Small intestine (tissue), 7 donors: ENCODE results near the gene GSE1. TPM values are rescaled to one million over a fixed set of nuclear protein-coding genes. Genes with fewer than 3 reads are reported as not detected.
A peak's percentile ranks its signal among the peaks of the same experiment; 100 is the strongest.
"Not testable (repeated sequence)": the region's sequence is repeated elsewhere in the genome, so short reads cannot be mapped to it uniquely, and the experiment has no call there.

ENCODE experiments used
- DNase-seq, 2 donors: peaks; one replicate each; pipeline versions ENCODE4 v3.0.0 to v3.0.0-alpha.2; 2013
- FAIRE-seq: peaks from 2 replicates; lab custom pipeline; 2012; peaks lifted over from hg19 to GRCh38; lab: Jason Lieb, UNC
- H3K27ac ChIP-seq, 3 donors: one replicate each; pipeline ENCODE4 v1.5.1; 2013; ENCODE audit warnings: low read length in 2 of 3, mild to moderate bottlenecking in 2 of 3, control low read depth in 1 of 3, inconsistent platforms in 1 of 3, low read depth in 1 of 3, moderate library complexity in 1 of 3
- H3K27me3 ChIP-seq, 3 donors: one replicate each; pipeline ENCODE4 v1.6.1; 2013; ENCODE audit warnings: low read length in 3 of 3, inconsistent platforms in 1 of 3; ENCODE audit not compliant: control insufficient read depth in 3 of 3, insufficient read depth in 3 of 3
- H3K36me3 ChIP-seq, 3 donors: one replicate each; pipeline ENCODE4 v1.6.1; 2013; ENCODE audit warnings: low read length in 3 of 3, inconsistent platforms in 1 of 3, low read depth in 1 of 3, mild to moderate bottlenecking in 1 of 3, moderate library complexity in 1 of 3; ENCODE audit not compliant: control insufficient read depth in 3 of 3, insufficient read depth in 2 of 3
- H3K4me1 ChIP-seq, 3 donors: one replicate each; pipeline ENCODE4 v1.6.1; 2013; ENCODE audit warnings: low read length in 2 of 3, inconsistent platforms in 1 of 3, low read depth in 1 of 3, mild to moderate bottlenecking in 1 of 3, moderate library complexity in 1 of 3; ENCODE audit not compliant: control insufficient read depth in 3 of 3, insufficient read depth in 2 of 3
- H3K4me3 ChIP-seq, 3 donors: one replicate each; pipeline ENCODE4 v1.5.1; 2013; ENCODE audit warnings: low read length in 3 of 3, control low read depth in 1 of 3, inconsistent platforms in 1 of 3, low read depth in 1 of 3, mild to moderate bottlenecking in 1 of 3, moderate library complexity in 1 of 3
- H3K9me3 ChIP-seq, 2 donors: one replicate each; pipeline ENCODE4 v1.6.1; 2013; ENCODE audit warnings: low read depth in 1 of 2, low read length in 1 of 2; ENCODE audit not compliant: control insufficient read depth in 2 of 2, insufficient read depth in 1 of 2
- WGBS, 3 donors: extraction: QIAGEN DNeasy Blood & Tissue Kit; methylation state at CpG; one replicate each; pipeline ENCODE4 v1.1.7; 2013; 5-methylcytosine and 5-hydroxymethylcytosine counted together
- polyA plus RNA-seq, 4 donors: library from polyadenylated mRNA; stranded (reverse) in 3 of 4; unstranded in 1 of 4; fragments of 200-250 nt in 3 of 4; fragments of 120-200 nt in 1 of 4; gene quantifications; one replicate each; pipeline versions ENCODE4 v1.2.1 to v1.2.3, GENCODE V29; 2013
- donor health status: healthy with polysubstance abuse.
- donor health status: control.
- donor health status: control.
- donor health status: Bipolar disorder and iron deficiency.
- donor health status: healthy.

The GSE1 gene
- polyA plus RNA-seq, 4 donors = 9.2 to 96.1 (median 17.7) TPM

GRCh38 chr16:85590506-85590832 lies 22.7 kb upstream of the GSE1 start:
- Histone ChIP-seq H3K9me3 (no peaks in the 10 kb centered on the region), H3K36me3 (peaks cover 0 to 35% (median 2%) of the 10 kb centered on the region in 3 donors), H3K27me3 (no peaks in the 10 kb centered on the region), H3K4me3 (no peak overlapping the region), H3K4me1 (peaks cover 2 to 24% (median 4%) of the 10 kb centered on the region in 3 donors), H3K27ac (no peak overlapping the region)
- WGBS, 3 donors = 97 to 98% (median 97%) methylated on average over 12 of the region's 12 CpGs
- FAIRE-seq (no peak), DNase-seq (no peak)

GRCh38 chr16:85591381-85591780 lies 21.7 kb upstream of the GSE1 start:
- 87 to 96% (median 90%) methylated on average over 11 of the region's 11 CpGs for WGBS, 3 donors
- Histone ChIP-seq H3K9me3 (no peaks in the 10 kb centered on the region), H3K27me3 (no peaks in the 10 kb centered on the region), H3K4me1 (peaks cover 2 to 16% (median 4%) of the 10 kb centered on the region in 3 donors), H3K4me3 (no peak overlapping the region), H3K27ac (no peak overlapping the region), H3K36me3 (peaks cover 0 to 31% (median 2%) of the 10 kb centered on the region in 3 donors)
- FAIRE-seq (no peak), DNase-seq (no peak)

- not testable (repeated sequence) for FAIRE-seq, H3K27ac ChIP-seq, H3K4me3 ChIP-seq, H3K4me1 ChIP-seq, H3K27me3 ChIP-seq, H3K9me3 ChIP-seq, DNase-seq
- WGBS, 3 donors = 60 to 69% (median 61%) methylated on average over 8 of the region's 8 CpGs
- H3K36me3 ChIP-seq = peaks cover 0 to 28% (median 2%) of the 10 kb centered on the region in 3 donors
Observed at GRCh38 chr16:85592277-85592676, 20.8 kb upstream of the GSE1 start.

- Histone ChIP-seq H3K4me3 (no peak overlapping the region), H3K27ac (peak overlapping the region in 1 of 3 donors; percentile 12), H3K27me3 (no peaks in the 10 kb centered on the region), H3K4me1 (peaks cover 2 to 7% (median 4%) of the 10 kb centered on the region in 3 donors), H3K36me3 (peaks cover 0 to 33% (median 2%) of the 10 kb centered on the region in 3 donors), H3K9me3 (no peaks in the 10 kb centered on the region)
- DNase-seq (no peak), FAIRE-seq (no peak)
- WGBS, 3 donors = 59 to 71% (median 62%) methylated on average over 12 of the region's 12 CpGs
Observed at GRCh38 chr16:85592700-85593493, 20.2 kb upstream of the GSE1 start.

- no peaks in the 10 kb centered on the region for H3K9me3 ChIP-seq
- peaks cover 0 to 38% (median 2%) of the 10 kb centered on the region in 3 donors for H3K36me3 ChIP-seq
- H3K27me3 ChIP-seq = no peaks in the 10 kb centered on the region
- DNase-seq = no peak
- WGBS, 3 donors = 70 to 74% (median 74%) methylated on average over 19 to 20 of the region's 21 CpGs
- H3K27ac ChIP-seq = no peak overlapping the region
- H3K4me1 ChIP-seq = peaks cover 2 to 6% (median 4%) of the 10 kb centered on the region in 3 donors
- FAIRE-seq = no peak
- H3K4me3 ChIP-seq = no peak overlapping the region
Observed at GRCh38 chr16:85593494-85594221, 19.5 kb upstream of the GSE1 start.

GRCh38 chr16:85594273-85594977 lies 18.7 kb upstream of the GSE1 start:
- FAIRE-seq (no peak), DNase-seq (no peak)
- Histone ChIP-seq H3K27me3 (no peaks in the 10 kb centered on the region), H3K36me3 (peaks cover 0 to 41% (median 2%) of the 10 kb centered on the region in 3 donors), H3K4me3 (no peak overlapping the region), H3K9me3 (no peaks in the 10 kb centered on the region), H3K27ac (no peak overlapping the region), H3K4me1 (peaks cover 2 to 4% (median 4%) of the 10 kb centered on the region in 3 donors)
- WGBS, 3 donors = 53 to 73% (median 61%) methylated on average over 24 of the region's 24 CpGs

- DNase-seq = no peak
- Histone ChIP-seq H3K27me3 (no peaks in the 10 kb centered on the region), H3K36me3 (peaks cover 0 to 48% (median 2%) of the 10 kb centered on the region in 3 donors), H3K4me1 (peaks cover 2 to 4% (median 4%) of the 10 kb centered on the region in 3 donors), H3K9me3 (no peaks in the 10 kb centered on the region), H3K27ac (no peak overlapping the region), H3K4me3 (no peak overlapping the region)
- 77 to 84% (median 83%) methylated on average over 11 of the region's 11 CpGs for WGBS, 3 donors
- no peak for FAIRE-seq
Observed at GRCh38 chr16:85594978-85595661, 18.0 kb upstream of the GSE1 start.
